Astrocyte of the cerebellum (primary cell): Measurements from ENCODE around the gene HNF4A.

ENCODE experiments used
- DNase-seq: peaks from one replicate; pipeline ENCODE4 v3.0.0-alpha.2; 2011; ENCODE audit warnings: low read depth
- H3K4me3 ChIP-seq: 2 replicates; pipeline ENCODE4 v1.5.1; 2011; ENCODE audit warnings: mild to moderate bottlenecking, low read depth, low read length, moderate library complexity
- CTCF ChIP-seq: IDR thresholded peaks from 2 replicates; pipeline ENCODE4 v1.5.1; 2012; ENCODE audit warnings: low read length, low read depth, moderate library complexity, mild to moderate bottlenecking; ENCODE audit errors: missing control alignments
- in situ Hi-C: cut with HindIII; loops from 2 replicates; pipeline ENCODE4 v1.10.0; 2017; ENCODE audit warnings: low sequenced_read_pairs

The HNF4A gene

GRCh38 chr20:44407402-44408184 lies 52.1 kb downstream of the HNF4A start:
- DNase-seq, result no peak
- no peak for TF ChIP-seq CTCF
- H3K4me3 ChIP-seq, result no peak overlapping the region
- in situ Hi-C loops, result no loop called here

DNA sequence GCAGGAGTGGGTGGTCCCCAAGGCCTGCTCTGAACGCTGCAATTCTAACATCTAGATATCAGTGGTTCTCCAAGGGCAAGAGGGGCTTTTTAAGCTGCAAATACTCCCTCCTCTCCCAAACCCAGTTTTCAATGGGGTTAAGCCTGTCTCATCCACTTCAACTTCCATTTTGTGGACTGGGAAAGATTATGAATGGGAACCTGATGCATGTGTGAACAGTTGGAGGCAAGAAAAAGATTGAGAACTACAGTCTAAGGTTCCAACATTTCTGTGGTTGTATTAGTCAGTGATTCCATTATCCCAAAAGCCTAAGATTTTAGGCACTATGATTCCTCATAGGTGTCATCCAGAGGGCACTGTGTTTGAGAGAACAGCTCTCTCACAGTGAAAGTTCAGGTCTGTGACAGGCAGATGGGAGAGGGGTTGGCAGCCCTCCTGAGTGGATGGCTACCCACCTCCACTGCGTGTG lies 53.7 kb downstream of the HNF4A start:
- TF ChIP-seq CTCF, result no peak
- H3K4me3 ChIP-seq, result no peak overlapping the region
- peak; percentile 77 for DNase-seq
- in situ Hi-C loops, result no loop called here

DNA sequence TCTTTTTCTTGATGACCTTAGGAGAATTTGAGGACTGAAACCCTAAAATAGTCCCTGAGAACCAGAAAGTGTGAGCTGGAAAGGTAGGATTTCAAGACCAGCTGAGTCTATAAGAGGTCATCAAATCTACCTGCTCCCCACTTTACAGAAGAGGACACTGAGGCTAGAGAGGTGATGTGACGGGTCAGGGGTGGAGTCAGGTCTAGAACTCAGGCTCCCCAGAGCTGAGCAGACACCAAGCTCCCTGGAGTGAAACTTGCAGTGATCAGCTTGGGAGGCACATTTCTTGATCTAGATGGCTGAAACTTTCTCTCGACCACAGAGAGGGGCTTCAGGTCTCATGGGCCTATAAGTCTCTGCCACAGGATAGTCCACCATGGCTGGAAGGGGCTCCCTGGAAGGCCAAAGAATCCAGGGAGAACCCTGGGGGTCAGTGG lies 55.1 kb downstream of the HNF4A start:
- in situ Hi-C loops, result no loop called here
- TF ChIP-seq CTCF, result no peak
- no peak overlapping the region for H3K4me3 ChIP-seq
- DNase-seq, result no peak

GRCh38 chr20:44411020-44411756 lies 55.7 kb downstream of the HNF4A start:
- no peak overlapping the region for H3K4me3 ChIP-seq
- no peak for TF ChIP-seq CTCF
- DNase-seq, result no peak
- in situ Hi-C loops, result no loop called here

DNA sequence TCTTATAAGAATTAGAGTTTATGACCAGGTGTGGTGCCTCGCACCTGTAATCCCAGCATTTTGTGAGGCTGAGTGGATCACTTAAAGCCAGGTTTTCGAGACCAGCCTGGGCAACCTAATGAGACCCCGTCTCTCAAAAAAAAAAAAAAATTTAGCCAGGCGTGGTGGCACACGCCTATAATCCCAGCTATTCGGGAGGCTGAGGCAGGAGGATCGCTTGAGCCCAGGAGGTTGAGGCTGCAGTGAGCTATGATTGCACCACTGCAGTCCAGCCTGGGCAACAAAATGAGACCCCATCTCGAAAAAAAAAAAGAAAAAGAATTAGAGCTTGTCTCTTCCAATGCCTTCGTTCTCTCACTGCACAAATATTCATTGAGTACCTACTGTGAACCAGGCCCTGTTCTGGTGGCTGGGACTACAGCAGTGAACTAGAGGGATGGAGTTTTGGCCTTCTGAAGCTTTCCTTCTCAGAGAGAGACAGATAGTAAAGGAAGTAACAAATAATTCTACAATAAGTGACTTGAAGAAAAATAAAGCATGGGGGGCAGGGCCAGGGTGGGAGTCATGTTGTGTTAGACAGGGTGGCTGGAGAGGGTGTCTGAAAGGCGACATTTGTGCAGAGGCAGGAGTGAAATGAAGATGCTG lies 56.4 kb downstream of the HNF4A start:
- DNase-seq, result no peak
- in situ Hi-C loops, result no loop called here
- no peak for TF ChIP-seq CTCF
- H3K4me3 ChIP-seq, result no peak overlapping the region

GRCh38 chr20:44412402-44413144 lies 57.1 kb downstream of the HNF4A start:
- H3K4me3 ChIP-seq, result no peak overlapping the region
- no peak for DNase-seq
- no peak for TF ChIP-seq CTCF
- in situ Hi-C loops, result no loop called here
